ENCODE measurements around the gene PARP11.

The PARP11 gene

GRCh38 chr12:3897371-3897971 is 24.3 kb upstream of the PARP11 start:
- no peak overlapping the region for H3K4me3 ChIP-seq (ENCODE audit: low read depth, low read length)
- TF ChIP-seq CTCF (IDR thresholded peaks at IDR 0.05; ENCODE audit: low read depth, low read length): no peak

- no peak overlapping the region for H3K4me3 ChIP-seq (ENCODE audit: low read depth, low read length)
- TF ChIP-seq CTCF (IDR thresholded peaks at IDR 0.05; ENCODE audit: low read depth, low read length): no peak
Measured at GRCh38 chr12:3896801-3897351, 23.7 kb upstream of the PARP11 start.

GRCh38 chr12:3896356-3896755 is 23.2 kb upstream of the PARP11 start:
- no peak for TF ChIP-seq CTCF (IDR thresholded peaks at IDR 0.05; ENCODE audit: low read depth, low read length)
- no peak overlapping the region for H3K4me3 ChIP-seq (ENCODE audit: low read depth, low read length)

- H3K4me3 ChIP-seq (ENCODE audit: low read depth, low read length): no peak overlapping the region
- no peak for TF ChIP-seq CTCF (IDR thresholded peaks at IDR 0.05; ENCODE audit: low read depth, low read length)
Measured at GRCh38 chr12:3892631-3893030, 19.4 kb upstream of the PARP11 start.

- TF ChIP-seq CTCF (IDR thresholded peaks at IDR 0.05; ENCODE audit: low read depth, low read length): no peak
- H3K4me3 ChIP-seq (ENCODE audit: low read depth, low read length): no peak overlapping the region
Measured at GRCh38 chr12:3891201-3891600, 18.0 kb upstream of the PARP11 start.

GRCh38 chr12:3888659-3889058 is 15.5 kb upstream of the PARP11 start:
- H3K4me3 ChIP-seq (ENCODE audit: low read depth, low read length): no peak overlapping the region
- no peak for TF ChIP-seq CTCF (IDR thresholded peaks at IDR 0.05; ENCODE audit: low read depth, low read length)

- peak; percentile 57 for TF ChIP-seq CTCF (IDR thresholded peaks at IDR 0.05; ENCODE audit: low read depth, low read length)
- peak overlapping the region; percentile 54 for H3K4me3 ChIP-seq (ENCODE audit: low read depth, low read length)
Measured at GRCh38 chr12:3885277-3886094, 12.3 kb upstream of the PARP11 start.

Data from WI38 (cell line).